Tibial nerve (tissue), 3 donors: ENCODE measurements around the gene ALDOC.

Source experiments
- POLR2A ChIP-seq, 2 donors: fragments of 450-650 bp; IDR thresholded peaks; one replicate each; pipeline ENCODE4 v1.6.1; 2017; ENCODE audit warnings: antibody characterized with exemption in 2 of 2, mild to moderate bottlenecking in 2 of 2, moderate library complexity in 2 of 2
- TF ChIP-seq, protein P1 (sequence below), 5 experiments: fragments of 200-600 bp in 3 of 5; fragments of 450-650 bp in 2 of 5; sonication (generic) in 3 of 5; IDR thresholded peaks; one replicate each; pipeline ENCODE4 v1.5.1; 2016 to 2019; ENCODE audit warnings: antibody characterized with exemption in 5 of 5, mild to moderate bottlenecking in 3 of 5, moderate library complexity in 2 of 5

DNA sequence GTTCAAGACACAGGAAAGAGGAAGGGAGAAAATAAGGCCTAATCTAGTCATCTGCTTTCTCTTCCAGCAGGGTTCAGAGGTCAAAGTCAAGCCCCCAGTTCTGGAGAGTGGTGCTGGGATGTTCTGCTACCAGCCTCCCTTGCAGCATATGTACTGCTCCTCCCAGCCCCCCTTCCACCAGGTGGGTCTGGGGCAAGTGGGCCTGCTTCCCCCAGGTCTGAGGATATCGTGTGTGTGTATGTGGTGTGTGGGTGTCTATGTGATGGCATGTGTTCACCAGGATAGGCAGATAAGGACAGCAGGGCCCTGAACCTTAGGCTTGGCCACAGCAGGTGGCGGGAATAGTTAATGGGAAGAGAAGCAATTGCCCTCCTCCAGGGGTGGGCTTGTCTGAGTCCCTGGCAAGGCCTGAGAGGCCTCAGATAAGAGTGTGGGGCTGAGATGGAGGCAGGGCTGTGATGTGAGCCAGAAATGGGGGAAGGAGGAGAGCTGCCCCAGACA is 49.5 kb downstream of the ALDOC start:
- TF ChIP-seq POLR2A (IDR thresholded peaks at IDR 0.05) = no peak
- TF ChIP-seq, protein P1, sequence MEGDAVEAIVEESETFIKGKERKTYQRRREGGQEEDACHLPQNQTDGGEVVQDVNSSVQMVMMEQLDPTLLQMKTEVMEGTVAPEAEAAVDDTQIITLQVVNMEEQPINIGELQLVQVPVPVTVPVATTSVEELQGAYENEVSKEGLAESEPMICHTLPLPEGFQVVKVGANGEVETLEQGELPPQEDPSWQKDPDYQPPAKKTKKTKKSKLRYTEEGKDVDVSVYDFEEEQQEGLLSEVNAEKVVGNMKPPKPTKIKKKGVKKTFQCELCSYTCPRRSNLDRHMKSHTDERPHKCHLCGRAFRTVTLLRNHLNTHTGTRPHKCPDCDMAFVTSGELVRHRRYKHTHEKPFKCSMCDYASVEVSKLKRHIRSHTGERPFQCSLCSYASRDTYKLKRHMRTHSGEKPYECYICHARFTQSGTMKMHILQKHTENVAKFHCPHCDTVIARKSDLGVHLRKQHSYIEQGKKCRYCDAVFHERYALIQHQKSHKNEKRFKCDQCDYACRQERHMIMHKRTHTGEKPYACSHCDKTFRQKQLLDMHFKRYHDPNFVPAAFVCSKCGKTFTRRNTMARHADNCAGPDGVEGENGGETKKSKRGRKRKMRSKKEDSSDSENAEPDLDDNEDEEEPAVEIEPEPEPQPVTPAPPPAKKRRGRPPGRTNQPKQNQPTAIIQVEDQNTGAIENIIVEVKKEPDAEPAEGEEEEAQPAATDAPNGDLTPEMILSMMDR (IDR thresholded peaks at IDR 0.05) = no peak
